Jurkat, Clone E6-1 (cell line): ENCODE data around the gene KRTAP5-11.
"Not testable (repeated sequence)": the region's sequence is repeated elsewhere in the genome, so short reads cannot be mapped to it uniquely, and the experiment has no call there.

Source experiments
- DNase-seq: peaks from one replicate; pipeline ENCODE4 v3.0.0-alpha.2; 2011; ENCODE audit warnings: low read depth, low spot score
- H3K4me3 ChIP-seq: 2 replicates; pipeline ENCODE4 v1.5.1; 2011; ENCODE audit warnings: mild to moderate bottlenecking, low read length, control low read depth, moderate library complexity

The KRTAP5-11 gene

GRCh38 chr11:71563406-71563805 is 19.3 kb downstream of the KRTAP5-11 start:
- DNase-seq = peak; percentile 20
- no peak overlapping the region for H3K4me3 ChIP-seq

GRCh38 chr11:71562120-71562519 is 20.6 kb downstream of the KRTAP5-11 start:
- no peak for DNase-seq
- H3K4me3 ChIP-seq = no peak overlapping the region

- no peak for DNase-seq
- H3K4me3 ChIP-seq = no peak overlapping the region
These were observed 23.7 kb downstream of the KRTAP5-11 start for GRCh38 chr11:71558996-71559395.

- H3K4me3 ChIP-seq = no peak overlapping the region
- DNase-seq = no peak
These were observed 25.4 kb downstream of the KRTAP5-11 start for GRCh38 chr11:71557257-71557656.

GRCh38 chr11:71556018-71556417 is 26.7 kb downstream of the KRTAP5-11 start:
- DNase-seq = no peak
- no peak overlapping the region for H3K4me3 ChIP-seq

- DNase-seq = no peak
- H3K4me3 ChIP-seq = no peak overlapping the region
These were observed 27.2 kb downstream of the KRTAP5-11 start for GRCh38 chr11:71555508-71555907.

GRCh38 chr11:71554996-71555395 is 27.7 kb downstream of the KRTAP5-11 start:
- no peak overlapping the region for H3K4me3 ChIP-seq
- DNase-seq = no peak

DNA sequence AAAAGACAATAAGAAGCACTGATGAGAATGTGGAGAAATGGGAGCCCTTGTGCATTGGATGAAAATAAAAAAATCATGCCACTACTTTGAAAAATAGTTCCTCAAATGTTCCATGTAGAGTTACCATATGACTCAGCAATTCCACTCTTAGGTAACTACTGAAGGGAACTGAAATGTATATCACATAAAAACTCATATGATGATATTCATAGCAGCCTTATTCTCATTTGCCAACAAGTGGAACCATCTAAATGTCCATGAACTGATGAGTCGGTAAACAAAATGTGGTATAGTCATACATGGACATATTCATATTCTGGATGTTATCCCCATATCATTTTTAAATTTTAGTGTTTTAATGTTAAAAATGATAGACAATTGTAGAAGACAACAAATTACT is 31.0 kb downstream of the KRTAP5-11 start:
- DNase-seq = no peak
- H3K4me3 ChIP-seq = no peak overlapping the region

DNA sequence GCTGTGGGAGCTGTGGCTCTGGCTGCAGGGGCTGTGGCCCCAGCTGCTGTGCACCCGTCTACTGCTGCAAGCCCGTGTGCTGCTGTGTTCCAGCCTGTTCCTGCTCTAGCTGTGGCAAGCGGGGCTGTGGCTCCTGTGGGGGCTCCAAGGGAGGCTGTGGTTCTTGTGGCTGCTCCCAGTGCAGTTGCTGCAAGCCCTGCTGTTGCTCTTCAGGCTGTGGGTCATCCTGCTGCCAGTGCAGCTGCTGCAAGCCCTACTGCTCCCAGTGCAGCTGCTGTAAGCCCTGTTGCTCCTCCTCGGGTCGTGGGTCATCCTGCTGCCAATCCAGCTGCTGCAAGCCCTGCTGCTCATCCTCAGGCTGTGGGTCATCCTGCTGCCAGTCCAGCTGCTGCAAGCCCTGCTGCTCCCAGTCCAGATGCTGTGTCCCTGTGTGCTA is 33.9 kb downstream of the KRTAP5-11 start:
- peak; percentile 36 for DNase-seq
- no peak overlapping the region for H3K4me3 ChIP-seq

DNA sequence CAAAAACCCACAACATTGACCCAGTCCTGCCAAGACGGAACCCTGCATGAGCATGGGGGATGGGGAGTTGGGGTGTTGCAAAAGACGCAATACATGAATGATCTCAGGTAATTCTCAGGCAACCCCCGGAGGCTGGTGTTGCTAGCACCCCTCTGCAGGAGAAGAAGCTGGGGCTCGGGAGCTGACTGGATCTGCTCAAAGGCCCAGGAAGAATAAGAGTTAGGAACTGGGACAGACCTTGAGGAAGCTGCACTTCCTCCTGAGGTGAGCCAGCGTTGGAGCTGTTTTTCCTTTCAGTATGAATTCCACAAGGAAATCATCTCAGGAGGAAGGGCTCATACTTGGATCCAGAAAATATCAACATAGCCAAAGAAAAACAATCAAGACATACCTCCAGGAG is 34.6 kb downstream of the KRTAP5-11 start, which contains the start of gene KRTAP5-9:
Gene KRTAP5-9 (plus strand): TSS at position 301 of the 400 bp plus-strand sequence. CDS start 238 bp downstream, outside the sequence.
- no peak for DNase-seq
- H3K4me3 ChIP-seq = no peak within 1 kb of the TSS

DNA sequence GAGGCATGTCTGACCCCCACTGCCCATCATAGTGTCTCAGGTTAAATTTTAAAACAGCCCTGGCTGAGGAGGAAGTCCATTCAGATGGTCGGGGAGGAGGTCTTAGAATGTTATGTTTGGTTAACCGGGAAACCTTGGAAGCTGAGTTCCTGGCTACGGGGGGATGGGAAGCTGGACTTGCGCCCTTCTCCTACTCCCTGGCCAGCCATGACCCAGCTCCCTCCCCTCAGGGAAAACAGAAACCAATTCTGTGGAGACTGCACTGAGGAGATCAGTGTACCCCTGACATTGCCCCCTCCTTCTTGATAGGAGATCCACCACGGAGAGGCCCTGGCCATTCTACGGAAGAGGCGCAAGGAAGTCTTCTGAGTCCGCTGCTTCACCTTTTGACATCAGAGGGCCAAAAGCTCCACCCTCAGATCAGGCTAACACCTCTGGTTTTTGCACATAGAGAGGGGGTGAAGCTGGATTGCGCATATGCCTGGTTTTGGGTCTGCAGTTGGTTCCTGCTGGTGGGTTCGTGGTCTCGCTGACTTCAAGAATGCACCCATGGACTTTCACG is 37.2 kb downstream of the KRTAP5-11 start:
- H3K4me3 ChIP-seq = no peak overlapping the region
- DNase-seq = no peak

- no peak for DNase-seq
These were observed 38.0 kb downstream of the KRTAP5-11 start for GRCh38 chr11:71544525-71545214.

GRCh38 chr11:71543866-71544265 is 38.8 kb downstream of the KRTAP5-11 start:
- DNase-seq = peak; percentile 39
- H3K4me3 ChIP-seq = no peak overlapping the region

More at GRCh38 chr11:71544525-71545214, 38.0 kb downstream of the KRTAP5-11 start:
- no peak overlapping the region for H3K4me3 ChIP-seq

- no peak for DNase-seq
- H3K4me3 ChIP-seq = no peak overlapping the region
These were observed 39.5 kb downstream of the KRTAP5-11 start for GRCh38 chr11:71542879-71543777.

DNA sequence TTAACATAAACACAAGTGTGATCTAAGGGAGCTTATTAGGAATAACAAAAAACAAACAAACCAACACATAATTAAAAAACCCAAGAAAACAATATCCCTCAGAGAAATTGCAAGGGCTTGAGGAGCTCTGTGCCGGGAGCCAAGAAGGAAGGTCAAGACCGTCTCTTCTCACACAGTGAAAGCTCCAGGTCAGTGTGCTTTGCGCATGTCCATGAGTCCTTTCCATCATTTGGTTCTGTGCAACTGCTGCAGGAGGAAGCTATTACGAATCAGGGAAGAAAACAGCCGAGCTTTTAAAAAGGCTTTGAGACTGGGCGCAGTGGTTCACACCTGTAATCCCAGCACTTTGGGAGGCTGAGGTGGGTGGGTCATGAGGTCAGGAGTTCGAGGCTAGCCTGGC is 40.3 kb downstream of the KRTAP5-11 start:
- DNase-seq = no peak
- no peak overlapping the region for H3K4me3 ChIP-seq

GRCh38 chr11:71540521-71541304 is 42.0 kb downstream of the KRTAP5-11 start:
- not testable (repeated sequence) for H3K4me3 ChIP-seq, DNase-seq

DNA sequence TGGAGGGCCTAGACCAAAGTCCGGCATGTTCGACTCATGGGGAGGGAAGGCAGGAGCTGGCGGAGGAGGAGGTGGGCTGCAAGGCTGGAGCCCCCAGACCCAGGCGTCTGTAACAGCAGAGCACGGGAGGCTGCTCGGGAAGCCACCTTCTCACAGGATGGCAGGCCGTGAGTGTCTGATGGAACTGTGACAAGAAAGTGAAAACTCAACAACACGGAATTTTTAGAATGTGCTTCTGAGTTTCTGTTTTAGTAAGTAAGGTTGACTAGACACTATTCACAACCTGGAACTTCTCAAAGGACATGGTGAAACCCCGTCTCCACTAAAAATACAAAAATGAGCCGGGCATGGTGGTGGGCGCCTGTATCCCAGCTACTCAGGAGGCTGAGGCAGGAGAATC is 42.7 kb downstream of the KRTAP5-11 start:
- H3K4me3 ChIP-seq = not testable (repeated sequence)

GRCh38 chr11:71539017-71539416 is 43.7 kb downstream of the KRTAP5-11 start:
- DNase-seq = no peak

More for the DNA sequence above, 42.7 kb downstream of the KRTAP5-11 start:
- not testable (repeated sequence) for DNase-seq

GRCh38 chr11:71538666-71538990 is 44.0 kb downstream of the KRTAP5-11 start:
- DNase-seq = no peak
- H3K4me3 ChIP-seq = no peak overlapping the region

More at GRCh38 chr11:71539017-71539416, 43.7 kb downstream of the KRTAP5-11 start:
- no peak overlapping the region for H3K4me3 ChIP-seq
